Hepatocyte (in vitro differentiated cells): ENCODE results near the gene OSBPL7. TPM values are rescaled to one million over a fixed set of nuclear protein-coding genes. Genes with fewer than 3 reads are reported as not detected.
A peak's percentile ranks its signal among the peaks of the same experiment; 100 is the strongest.

Experiments used
- DNase-seq: peaks from one replicate; pipeline ENCODE4 v3.0.0-alpha.2; 2016; ENCODE audit warnings: low spot score
- H2AFZ ChIP-seq: fragments of 200-600 bp; sonication (generic); 2 replicates; pipeline ENCODE4 v1.6.0; 2016; ENCODE audit warnings: antibody characterized with exemption, mild to moderate bottlenecking
- H3K27ac ChIP-seq: fragments of 200-600 bp; sonication (generic); 2 replicates; pipeline ENCODE4 v1.5.1; 2016; ENCODE audit warnings: mild to moderate bottlenecking
- H3K27me3 ChIP-seq: fragments of 200-600 bp; sonication (generic); 2 replicates; pipeline ENCODE4 v1.6.1; 2016
- H3K36me3 ChIP-seq: fragments of 200-600 bp; sonication (generic); replicated peaks from 2 replicates; pipeline ENCODE4 v1.5.1; 2016; ENCODE audit warnings: low read depth; ENCODE audit not compliant: insufficient read depth
- H3K4me1 ChIP-seq: fragments of 200-600 bp; sonication (generic); 2 replicates; pipeline ENCODE4 v1.5.1; 2016; ENCODE audit warnings: mild to moderate bottlenecking, moderate library complexity; ENCODE audit not compliant: insufficient read depth
- H3K4me2 ChIP-seq: fragments of 200-600 bp; sonication (generic); 2 replicates; pipeline ENCODE4 v1.6.0; 2016
- H3K4me3 ChIP-seq: fragments of 200-600 bp; sonication (generic); 2 replicates; pipeline ENCODE4 v1.5.1; 2016; ENCODE audit warnings: mild to moderate bottlenecking
- H3K79me2 ChIP-seq: fragments of 200-600 bp; sonication (generic); 2 replicates; pipeline ENCODE4 v1.6.0; 2017; ENCODE audit warnings: mild to moderate bottlenecking
- H3K9me2 ChIP-seq: fragments of 200-600 bp; sonication (generic); replicated peaks from 2 replicates; pipeline ENCODE4 v1.6.0; 2017; ENCODE audit warnings: mild to moderate bottlenecking; ENCODE audit not compliant: insufficient read depth
- H3K9me3 ChIP-seq: fragments of 200-600 bp; sonication (generic); 2 replicates; pipeline ENCODE4 v1.5.1; 2016; ENCODE audit warnings: low read depth, mild to moderate bottlenecking
- H4K20me1 ChIP-seq: fragments of 200-600 bp; sonication (generic); 2 replicates; pipeline ENCODE4 v1.6.0; 2016; ENCODE audit warnings: mild to moderate bottlenecking; ENCODE audit not compliant: insufficient read depth, poor library complexity, severe bottlenecking
- CTCF ChIP-seq: fragments of 200-600 bp; sonication (generic); IDR thresholded peaks from 2 replicates; pipeline ENCODE4 v1.5.1; 2016; ENCODE audit warnings: antibody characterized with exemption, mild to moderate bottlenecking; ENCODE audit not compliant: poor library complexity
- EZH2 ChIP-seq: fragments of 200-600 bp; sonication (generic); IDR thresholded peaks from 2 replicates; pipeline ENCODE4 v1.6.1; 2016; ENCODE audit warnings: antibody characterized with exemption, mild to moderate bottlenecking, borderline replicate concordance
- EZH2phosphoT487 ChIP-seq: fragments of 200-600 bp; sonication (generic); IDR thresholded peaks from one replicate; pipeline ENCODE4 v1.6.1; 2018; ENCODE audit warnings: antibody characterized with exemption, mild to moderate bottlenecking, low read depth, moderate library complexity; ENCODE audit not compliant: unreplicated experiment, severe bottlenecking
- WGBS: methylation state at CpG from one replicate; pipeline ENCODE4 v1.1.6; 2016; ENCODE audit warnings: low lambda C conversion rate; ENCODE audit errors: missing lambda C conversion rate; 5-methylcytosine and 5-hydroxymethylcytosine counted together
- polyA plus RNA-seq: library from polyadenylated mRNA; unstranded; fragments of >200 nt; fragmentation: Nextera tagmentation; extraction: Ambion mirVana; gene quantifications from 2 replicates; pipeline ENCODE4 v1.2.1, GENCODE V29; 2016
- total RNA-seq: library from RNA; depleted of rRNA; stranded (reverse); fragments of >200 nt; gene quantifications from 2 replicates; pipeline ENCODE4 v1.2.3, GENCODE V29; 2014

OSBPL7 gene
- total and polyA plus RNA-seq, 2 experiments from 2014 or later, result 6.2 to 9.3 TPM

DNA sequence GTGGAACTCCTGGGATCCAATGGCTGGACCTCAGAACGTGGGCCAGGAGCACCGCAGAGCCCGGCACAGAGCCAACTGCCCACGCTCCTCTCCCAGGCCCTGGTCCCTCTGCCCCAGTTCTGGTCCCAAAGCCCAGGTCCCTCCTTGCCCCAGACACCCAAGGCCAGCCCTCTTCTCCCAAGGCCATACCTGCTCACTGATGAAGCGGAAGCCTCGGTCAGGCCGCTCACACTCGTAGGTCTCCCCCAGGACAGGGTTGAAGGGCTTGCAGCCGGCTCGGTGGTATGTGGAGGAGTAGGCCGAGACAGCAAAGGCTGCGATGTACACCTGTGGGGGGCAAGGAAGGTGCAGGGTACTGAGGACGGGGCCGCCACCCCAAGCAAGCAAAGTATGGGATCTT, 8.5 kb downstream of the OSBPL7 start:
- no peak for TF ChIP-seq EZH2phosphoT487
- no peak for TF ChIP-seq EZH2
- TF ChIP-seq CTCF, result no peak
- no peak for DNase-seq
- no peak overlapping the region for H3K27ac ChIP-seq
- H3K4me3 ChIP-seq, result no peak overlapping the region
- H2AFZ ChIP-seq, result no peak overlapping the region
- WGBS, result 91% methylated on average over 14 of the region's 14 CpGs
- no peaks in the 10 kb centered on the region for H3K9me3 ChIP-seq
- H3K36me3 ChIP-seq, result no peaks in the 10 kb centered on the region
- no peaks in the 10 kb centered on the region for H3K79me2 ChIP-seq
- H4K20me1 ChIP-seq, result no peaks in the 10 kb centered on the region
- no peaks in the 10 kb centered on the region for H3K27me3 ChIP-seq
- no peak overlapping the region for H3K4me2 ChIP-seq
- no peaks in the 10 kb centered on the region for H3K9me2 ChIP-seq
- H3K4me1 ChIP-seq, result peaks cover 22% of the 10 kb centered on the region

DNA sequence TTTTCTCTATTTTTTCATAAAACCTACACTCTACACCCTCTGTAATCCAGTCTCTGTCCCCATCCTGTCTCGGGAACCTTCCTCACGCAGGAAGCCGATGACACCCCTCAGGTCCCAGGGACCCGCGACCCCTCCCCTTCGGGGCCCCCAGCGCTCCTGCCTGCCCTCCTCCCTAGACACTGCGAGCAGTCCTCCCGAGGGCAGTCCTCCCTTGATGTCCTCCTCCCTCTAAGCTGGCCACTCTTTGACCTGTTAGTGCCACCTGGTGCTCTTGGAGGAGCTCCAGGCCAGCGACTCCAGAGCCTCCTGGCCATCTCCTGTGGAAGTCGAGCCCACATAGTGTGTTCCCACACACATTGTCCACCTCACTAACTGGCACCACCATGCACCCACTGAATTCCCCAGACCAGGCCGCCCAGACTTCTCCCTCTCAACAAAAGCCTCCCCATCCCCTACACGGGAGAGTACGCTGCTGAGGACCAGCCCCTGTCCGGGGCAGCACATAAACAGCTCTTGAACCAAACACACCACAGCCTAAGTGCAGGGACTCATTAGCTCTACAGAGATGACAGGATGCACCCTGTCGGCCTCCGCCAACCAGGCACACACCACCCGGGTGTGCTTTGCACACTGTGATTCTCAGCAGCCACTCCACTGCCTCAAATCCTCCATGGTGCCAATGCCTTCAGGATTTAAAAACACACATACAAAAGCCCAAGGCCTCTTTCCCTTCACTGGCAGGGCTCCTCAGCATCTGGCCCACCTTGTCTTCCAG, 9.3 kb downstream of the OSBPL7 start:
- no peak for DNase-seq
- Histone ChIP-seq H3K9me2 (no peaks in the 10 kb centered on the region), H3K36me3 (no peaks in the 10 kb centered on the region), H4K20me1 (no peaks in the 10 kb centered on the region), H3K79me2 (no peaks in the 10 kb centered on the region), H3K4me1 (peaks cover 22% of the 10 kb centered on the region), H2AFZ (no peak overlapping the region), H3K4me2 (no peak overlapping the region), H3K27me3 (no peaks in the 10 kb centered on the region), H3K27ac (no peak overlapping the region), H3K9me3 (no peaks in the 10 kb centered on the region), H3K4me3 (no peak overlapping the region)
- WGBS, result 88% methylated on average over 18 of the region's 18 CpGs
- TF ChIP-seq EZH2phosphoT487 (no peak), CTCF (no peak), EZH2 (no peak)

DNA sequence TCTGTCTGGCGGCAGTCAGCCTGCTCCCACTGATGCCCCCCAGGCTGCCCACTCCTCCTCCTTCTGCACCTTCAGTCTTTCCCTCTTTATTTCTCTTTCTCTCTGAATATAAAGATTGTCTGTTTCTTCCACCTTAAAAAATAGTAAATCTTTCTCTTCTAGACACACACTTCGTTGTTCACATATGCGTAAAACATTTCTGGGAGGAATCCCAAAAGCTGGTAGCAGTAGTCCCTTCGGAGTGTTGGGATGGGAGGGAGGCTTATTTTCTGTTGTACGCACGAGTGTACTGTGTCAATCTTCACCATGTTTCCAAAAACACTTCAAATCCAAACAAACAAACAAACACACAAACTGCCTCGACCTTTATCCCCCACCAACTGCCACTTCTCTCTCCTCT, 9.9 kb downstream of the OSBPL7 start:
- WGBS, result 64% methylated on average over 7 of the region's 7 CpGs
- no peak overlapping the region for H3K4me3 ChIP-seq
- no peak overlapping the region for H2AFZ ChIP-seq
- H3K27me3 ChIP-seq, result no peaks in the 10 kb centered on the region
- no peaks in the 10 kb centered on the region for H3K9me2 ChIP-seq
- H3K9me3 ChIP-seq, result no peaks in the 10 kb centered on the region
- H3K79me2 ChIP-seq, result no peaks in the 10 kb centered on the region
- H3K4me2 ChIP-seq, result no peak overlapping the region
- H3K36me3 ChIP-seq, result no peaks in the 10 kb centered on the region
- DNase-seq, result no peak
- no peaks in the 10 kb centered on the region for H4K20me1 ChIP-seq
- peaks cover 22% of the 10 kb centered on the region for H3K4me1 ChIP-seq
- TF ChIP-seq CTCF, result no peak
- peak overlapping the region; percentile 81 for H3K27ac ChIP-seq
